Measurements from ENCODE around the gene RAB31.

GRCh38 chr18:9911226-9911625 is 203.1 kb downstream of the RAB31 start:
- TF ChIP-seq POLR2A (IDR thresholded peaks at IDR 0.05; ENCODE audit: low read depth) (no peak), CTCF (IDR thresholded peaks at IDR 0.05) (no peak), EP300 (IDR thresholded peaks at IDR 0.05) (no peak)

All from esophagus muscularis mucosa (tissue), 4 donors.